ENCODE data around the gene APMAP. TPM values are rescaled to one million over a fixed set of nuclear protein-coding genes. Genes with fewer than 3 reads are reported as not detected.

APMAP gene
- total RNA-seq, 3 donors from 2014 or later (not counting 1 experiment from before 2014, with no cell fraction given) = 205 to 212 (median 207) TPM

GRCh38 chr20:25037288-25038102 lies 44.9 kb upstream of the APMAP start:
- no peaks in the 10 kb centered on the region for H3K9me3 ChIP-seq (ENCODE audit: control insufficient read depth, insufficient read depth, low read length)
- no peaks in the 10 kb centered on the region for H3K27me3 ChIP-seq (ENCODE audit: control insufficient read depth, insufficient read depth, low read length)
- no peaks in the 10 kb centered on the region for H3K9me3 Mint-ChIP-seq
- 74% methylated on average over 15 of the region's 15 CpGs for WGBS (ENCODE audit: insufficient coverage)
- peak in 2 of 3 donors; percentile 50 to 81 for ATAC-seq
- intact Hi-C loops (cut with micrococcal nuclease) = no loop called here
- peak overlapping the region; percentile 32 for H3K4me3 Mint-ChIP-seq
- peak overlapping the region; percentile 3 to 80 for H3K27ac Mint-ChIP-seq
- peak overlapping the region; percentile 15 for H3K27ac ChIP-seq (ENCODE audit: low read length)
- H3K4me3 ChIP-seq (ENCODE audit: low read length) = no peak overlapping the region
- DNase-seq = peak in 1 of 2 donors; percentile 43
- no peak for TF ChIP-seq CTCF (IDR thresholded peaks at IDR 0.05)
- no peaks in the 10 kb centered on the region for H3K36me3 Mint-ChIP-seq
- H3K4me1 ChIP-seq (ENCODE audit: control insufficient read depth, insufficient read depth, low read length) = peaks cover 62% of the 10 kb centered on the region
- peaks cover 56 to 64% of the 10 kb centered on the region in 2 donors for H3K4me1 Mint-ChIP-seq
- peaks cover 7% of the 10 kb centered on the region for H3K36me3 ChIP-seq (ENCODE audit: control insufficient read depth, insufficient read depth, low read length)
- no peaks in the 10 kb centered on the region for H3K27me3 Mint-ChIP-seq (ENCODE audit: low read depth in 2 of 2)

- DNase-seq (no peak), ATAC-seq (no peak)
- Histone ChIP-seq H3K9me3 (ENCODE audit: control insufficient read depth, insufficient read depth, low read length) (no peaks in the 10 kb centered on the region), H3K4me1 (ENCODE audit: control insufficient read depth, insufficient read depth, low read length) (peaks cover 51% of the 10 kb centered on the region), H3K4me3 (ENCODE audit: low read length) (no peak overlapping the region), H3K27me3 (ENCODE audit: control insufficient read depth, insufficient read depth, low read length) (no peaks in the 10 kb centered on the region), H3K27ac (ENCODE audit: low read length) (no peak overlapping the region), H3K36me3 (ENCODE audit: control insufficient read depth, insufficient read depth, low read length) (peaks cover 11% of the 10 kb centered on the region)
- intact Hi-C loops (cut with micrococcal nuclease) = no loop called here
- H3K9me3 Mint-ChIP-seq = no peaks in the 10 kb centered on the region
- no peaks in the 10 kb centered on the region for H3K27me3 Mint-ChIP-seq (ENCODE audit: low read depth in 2 of 2)
- no peaks in the 10 kb centered on the region for H3K36me3 Mint-ChIP-seq
- peak overlapping the region; percentile 45 for H3K4me3 Mint-ChIP-seq
- WGBS (ENCODE audit: insufficient coverage) = 35% methylated on average over 6 of the region's 7 CpGs
- H3K4me1 Mint-ChIP-seq = peaks cover 48 to 56% of the 10 kb centered on the region in 2 donors
- TF ChIP-seq CTCF (IDR thresholded peaks at IDR 0.05) = no peak
- H3K27ac Mint-ChIP-seq = peak overlapping the region; percentile 68 to 80
Measured at GRCh38 chr20:25036331-25036936, 43.9 kb upstream of the APMAP start.

- Mint-ChIP-seq H3K9me3 (no peaks in the 10 kb centered on the region), H3K4me1 (peaks cover 48 to 57% of the 10 kb centered on the region in 2 donors), H3K36me3 (no peaks in the 10 kb centered on the region), H3K27me3 (ENCODE audit: low read depth in 2 of 2) (no peaks in the 10 kb centered on the region), H3K4me3 (peak overlapping the region; percentile 40), H3K27ac (peak overlapping the region; percentile 68 to 80)
- TF ChIP-seq CTCF (IDR thresholded peaks at IDR 0.05) = no peak
- intact Hi-C loops (cut with micrococcal nuclease) = no loop called here
- DNase-seq = peak in 1 of 2 donors; percentile 38
- Histone ChIP-seq H3K9me3 (ENCODE audit: control insufficient read depth, insufficient read depth, low read length) (no peaks in the 10 kb centered on the region), H3K36me3 (ENCODE audit: control insufficient read depth, insufficient read depth, low read length) (peaks cover 14% of the 10 kb centered on the region), H3K4me1 (ENCODE audit: control insufficient read depth, insufficient read depth, low read length) (peaks cover 47% of the 10 kb centered on the region), H3K27ac (ENCODE audit: low read length) (no peak overlapping the region), H3K27me3 (ENCODE audit: control insufficient read depth, insufficient read depth, low read length) (no peaks in the 10 kb centered on the region), H3K4me3 (ENCODE audit: low read length) (no peak overlapping the region)
- 14% methylated on average over 4 of the region's 4 CpGs for WGBS (ENCODE audit: insufficient coverage)
- ATAC-seq = peak; percentile 14 to 74 (median 51)
Measured at GRCh38 chr20:25035921-25036320, 43.4 kb upstream of the APMAP start.

Data from natural killer cell (primary cell).